Measurements from ENCODE around the gene MED4.

MED4 gene

GRCh38 chr13:48028066-48028465, 66.8 kb downstream of the MED4 start:
- DNase-seq = no peak
